Measurements from ENCODE around the gene VAV1. TPM values are rescaled to one million over a fixed set of nuclear protein-coding genes. Genes with fewer than 3 reads are reported as not detected.

The VAV1 gene
- total and polyA plus RNA-seq, 5 experiments from 2014 or later: 18.7 to 85.0 (median 27.9) TPM

GRCh38 chr19:6812612-6813011 lies 40.1 kb downstream of the VAV1 start:
- POLR2A ChIA-PET: interaction anchor here (0.6 to 2.2 kb wide), 3 partner anchors 12 to 55 kb away, joined by 4 to 10 read pairs (median 8); partner anchors contain the start of gene VAV1
- Mint-ChIP-seq H3K27me3 (no peaks in the 10 kb centered on the region), H3K9me3 (peaks cover 0 to 3% (median 0%) of the 10 kb centered on the region in 9 donors), H3K4me3 (peak overlapping the region in 1 of 10 donors; percentile 13), H3K4me1 (peaks cover 40 to 84% (median 78%) of the 10 kb centered on the region in 4 donors), H3K36me3 (peaks cover 5 to 42% (median 5%) of the 10 kb centered on the region in 3 donors), H3K27ac (peak overlapping the region in 9 of 10 donors; percentile 23 to 91 (median 60))
- no peak for DNase-seq
- no peak for ATAC-seq

- POLR2A ChIA-PET: interaction anchor here (0.6 to 2.2 kb wide), 7 partner anchors 13 to 345 kb away, joined by 3 to 10 read pairs (median 4); partner anchors contain the start of gene VAV1
- Mint-ChIP-seq H3K9me3 (peaks cover 0 to 3% (median 0%) of the 10 kb centered on the region in 9 donors), H3K27me3 (no peaks in the 10 kb centered on the region), H3K27ac (peak overlapping the region in 8 of 10 donors; percentile 58 to 92 (median 78)), H3K36me3 (peaks cover 5 to 44% (median 9%) of the 10 kb centered on the region in 3 donors), H3K4me3 (peak overlapping the region in 5 of 10 donors; percentile 4 to 79 (median 37)), H3K4me1 (peaks cover 41 to 83% (median 79%) of the 10 kb centered on the region in 4 donors)
- no peak for DNase-seq
- peak; percentile 53 to 58 for ATAC-seq
Measured at GRCh38 chr19:6813659-6814058, 41.2 kb downstream of the VAV1 start.

GRCh38 chr19:6817179-6817578 lies 44.7 kb downstream of the VAV1 start:
- Mint-ChIP-seq H3K4me1 (peaks cover 27 to 55% (median 51%) of the 10 kb centered on the region in 4 donors), H3K36me3 (peaks cover 5 to 59% (median 30%) of the 10 kb centered on the region in 3 donors), H3K27me3 (no peaks in the 10 kb centered on the region), H3K4me3 (no peak overlapping the region), H3K9me3 (peaks cover 0 to 5% (median 4%) of the 10 kb centered on the region in 9 donors), H3K27ac (peak overlapping the region in 4 of 10 donors; percentile 19 to 72 (median 32))
- DNase-seq: no peak
- no peak for ATAC-seq
- POLR2A ChIA-PET: interaction anchor here (0.6 to 1.7 kb wide), 3 partner anchors 10 to 50 kb away, joined by 3 to 7 read pairs (median 6); partner anchors contain the start of gene SH2D3A

- Mint-ChIP-seq H3K4me3 (no peak overlapping the region), H3K27ac (peak overlapping the region in 8 of 10 donors; percentile 12 to 71 (median 56)), H3K4me1 (peaks cover 25 to 45% (median 40%) of the 10 kb centered on the region in 4 donors), H3K9me3 (peaks cover 0 to 5% (median 4%) of the 10 kb centered on the region in 9 donors), H3K27me3 (no peaks in the 10 kb centered on the region), H3K36me3 (peaks cover 5 to 58% (median 30%) of the 10 kb centered on the region in 3 donors)
- ATAC-seq: no peak
- no peak for DNase-seq
- POLR2A ChIA-PET: interaction anchor here (1.7 kb wide), 1 partner anchor 57 kb away, joined by 3 read pairs; no protein-coding TSS in a partner anchor
Measured at GRCh38 chr19:6818246-6818645, 45.7 kb downstream of the VAV1 start.

GRCh38 chr19:6819323-6819722 lies 46.8 kb downstream of the VAV1 start:
- Mint-ChIP-seq H3K4me1 (peaks cover 24 to 34% (median 29%) of the 10 kb centered on the region in 4 donors), H3K27me3 (no peaks in the 10 kb centered on the region), H3K9me3 (peaks cover 0 to 5% (median 4%) of the 10 kb centered on the region in 9 donors), H3K27ac (peak overlapping the region in 3 of 10 donors; percentile 32 to 75 (median 65)), H3K36me3 (peaks cover 5 to 68% (median 39%) of the 10 kb centered on the region in 3 donors), H3K4me3 (no peak overlapping the region)
- DNase-seq (no peak), ATAC-seq (no peak)
- POLR2A ChIA-PET: interaction anchor here (0.6 to 1.7 kb wide), 2 partner anchors 27 to 58 kb away, joined by 3 read pairs; no protein-coding TSS in a partner anchor

GRCh38 chr19:6820237-6820636 lies 47.7 kb downstream of the VAV1 start:
- Mint-ChIP-seq H3K27me3 (no peaks in the 10 kb centered on the region), H3K36me3 (peaks cover 10 to 77% (median 46%) of the 10 kb centered on the region in 3 donors)

GRCh38 chr19:6821639-6822310 lies 49.3 kb downstream of the VAV1 start:
- Mint-ChIP-seq H3K36me3 (peaks cover 10 to 83% (median 46%) of the 10 kb centered on the region in 3 donors), H3K27me3 (no peaks in the 10 kb centered on the region), H3K4me3 (peak overlapping the region in 1 of 10 donors; percentile 20), H3K4me1 (peaks cover 12 to 20% (median 16%) of the 10 kb centered on the region in 4 donors), H3K9me3 (peaks cover 0 to 5% (median 4%) of the 10 kb centered on the region in 9 donors), H3K27ac (peak overlapping the region in 1 of 10 donors; percentile 40)
- DNase-seq: no peak
- no peak for ATAC-seq
- POLR2A ChIA-PET: no interaction called here

More at GRCh38 chr19:6820237-6820636, 47.7 kb downstream of the VAV1 start:
- POLR2A ChIA-PET: no interaction called here
- ATAC-seq: no peak
- DNase-seq: no peak
- H3K4me1 Mint-ChIP-seq: peaks cover 18 to 31% (median 25%) of the 10 kb centered on the region in 4 donors
- H3K27ac Mint-ChIP-seq: peak overlapping the region in 4 of 10 donors; percentile 12 to 55 (median 46)
- H3K9me3 Mint-ChIP-seq: peaks cover 0 to 5% (median 4%) of the 10 kb centered on the region in 9 donors
- H3K4me3 Mint-ChIP-seq: no peak overlapping the region

- ATAC-seq: no peak
- Mint-ChIP-seq H3K27ac (no peak overlapping the region), H3K36me3 (peaks cover 10 to 85% (median 51%) of the 10 kb centered on the region in 3 donors), H3K4me1 (peaks cover 10 to 17% (median 15%) of the 10 kb centered on the region in 4 donors), H3K9me3 (peaks cover 0 to 5% (median 4%) of the 10 kb centered on the region in 9 donors), H3K4me3 (no peak overlapping the region), H3K27me3 (no peaks in the 10 kb centered on the region)
- DNase-seq: no peak
- POLR2A ChIA-PET: no interaction called here
Measured at GRCh38 chr19:6822311-6822670, 49.8 kb downstream of the VAV1 start.

GRCh38 chr19:6825076-6825774 lies 52.7 kb downstream of the VAV1 start:
- no peak for ATAC-seq
- no peaks in the 10 kb centered on the region for H3K9me3 Mint-ChIP-seq
- POLR2A ChIA-PET: no interaction called here
- H3K36me3 Mint-ChIP-seq: peaks cover 5 to 89% (median 51%) of the 10 kb centered on the region in 3 donors
- H3K27me3 Mint-ChIP-seq: no peaks in the 10 kb centered on the region
- peak overlapping the region in 3 of 10 donors; percentile 40 to 57 (median 43) for H3K27ac Mint-ChIP-seq
- no peak for DNase-seq
- H3K4me3 Mint-ChIP-seq: no peak overlapping the region
- H3K4me1 Mint-ChIP-seq: peaks cover 2 to 15% (median 11%) of the 10 kb centered on the region in 4 donors

GRCh38 chr19:6826281-6826920 lies 53.9 kb downstream of the VAV1 start:
- Mint-ChIP-seq H3K4me1 (peaks cover 2 to 20% (median 11%) of the 10 kb centered on the region in 4 donors), H3K4me3 (no peak overlapping the region), H3K27me3 (no peaks in the 10 kb centered on the region), H3K9me3 (no peaks in the 10 kb centered on the region), H3K27ac (no peak overlapping the region), H3K36me3 (peaks cover 5 to 89% (median 43%) of the 10 kb centered on the region in 3 donors)
- DNase-seq: no peak
- ATAC-seq: no peak
- POLR2A ChIA-PET: interaction anchor here (0.5 kb wide), 1 partner anchor 460 kb away, joined by 4 read pairs; no protein-coding TSS in a partner anchor

- ATAC-seq: no peak
- Mint-ChIP-seq H3K4me1 (peaks cover 2 to 26% (median 15%) of the 10 kb centered on the region in 4 donors), H3K36me3 (peaks cover 6 to 97% (median 48%) of the 10 kb centered on the region in 3 donors), H3K27ac (peak overlapping the region in 7 of 10 donors; percentile 1 to 92 (median 41)), H3K9me3 (no peaks in the 10 kb centered on the region), H3K4me3 (no peak overlapping the region), H3K27me3 (no peaks in the 10 kb centered on the region)
- POLR2A ChIA-PET: no interaction called here
- DNase-seq: no peak
Measured at GRCh38 chr19:6828306-6828697, 55.8 kb downstream of the VAV1 start.

Measured in naive thymus-derived CD8-positive, alpha-beta T cell (primary cell).